GM12892 (cell line): ENCODE measurements around the gene WDR45B.

ENCODE experiments used
- DNase-seq: peaks from one replicate; pipeline ENCODE4 v3.0.0; 2011; ENCODE audit not compliant: insufficient read length
- FAIRE-seq: peaks from 2 replicates; lab custom pipeline; 2011; peaks lifted over from hg19 to GRCh38; lab: Jason Lieb, UNC
- POLR2A ChIP-seq: IDR thresholded peaks from 2 replicates; pipeline ENCODE4 v1.6.1; 2011; ENCODE audit warnings: low read depth, low read length, control low read depth
- TAF1 ChIP-seq: IDR thresholded peaks from 2 replicates; pipeline ENCODE4 v1.6.1; 2011; ENCODE audit warnings: low read depth, mild to moderate bottlenecking, control low read depth, low read length, borderline replicate concordance

The WDR45B gene

GRCh38 chr17:82565551-82565950, 82.7 kb downstream of the WDR45B start:
- DNase-seq: no peak
- no peak for FAIRE-seq
- TF ChIP-seq POLR2A (no peak), TAF1 (no peak)
